ENCODE data around the gene EIF4E.

Gene EIF4E

DNA sequence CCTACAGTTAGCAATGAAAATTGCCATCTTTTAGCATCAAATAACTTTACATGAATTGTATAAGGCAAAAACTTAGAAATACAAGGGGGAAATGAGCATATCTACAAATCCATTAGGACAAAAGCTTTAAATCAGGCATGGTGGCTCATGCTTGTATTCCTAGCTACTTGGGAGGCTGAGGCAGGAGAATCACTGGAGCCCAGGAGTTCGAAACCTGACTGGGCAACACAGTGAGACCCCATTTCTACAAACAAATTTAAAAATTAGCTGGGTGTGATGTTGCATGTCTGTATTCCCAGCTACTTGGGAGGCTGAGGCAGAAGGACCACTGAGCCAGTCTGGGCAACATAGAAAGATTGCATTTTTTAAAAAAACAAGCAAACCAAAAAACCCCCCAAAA, 61.3 kb downstream of the EIF4E start:
- DNase-seq (ENCODE audit: low spot score): no peak
- ChIA-PET CTCF (interaction anchor here (0.6 kb wide), 1 partner anchor 167 kb away, joined by 6 read pairs; no protein-coding TSS in a partner anchor), POLR2A (ENCODE audit: low non-redundant PET) (no interaction called here)
- TF ChIP-seq, protein P1, sequence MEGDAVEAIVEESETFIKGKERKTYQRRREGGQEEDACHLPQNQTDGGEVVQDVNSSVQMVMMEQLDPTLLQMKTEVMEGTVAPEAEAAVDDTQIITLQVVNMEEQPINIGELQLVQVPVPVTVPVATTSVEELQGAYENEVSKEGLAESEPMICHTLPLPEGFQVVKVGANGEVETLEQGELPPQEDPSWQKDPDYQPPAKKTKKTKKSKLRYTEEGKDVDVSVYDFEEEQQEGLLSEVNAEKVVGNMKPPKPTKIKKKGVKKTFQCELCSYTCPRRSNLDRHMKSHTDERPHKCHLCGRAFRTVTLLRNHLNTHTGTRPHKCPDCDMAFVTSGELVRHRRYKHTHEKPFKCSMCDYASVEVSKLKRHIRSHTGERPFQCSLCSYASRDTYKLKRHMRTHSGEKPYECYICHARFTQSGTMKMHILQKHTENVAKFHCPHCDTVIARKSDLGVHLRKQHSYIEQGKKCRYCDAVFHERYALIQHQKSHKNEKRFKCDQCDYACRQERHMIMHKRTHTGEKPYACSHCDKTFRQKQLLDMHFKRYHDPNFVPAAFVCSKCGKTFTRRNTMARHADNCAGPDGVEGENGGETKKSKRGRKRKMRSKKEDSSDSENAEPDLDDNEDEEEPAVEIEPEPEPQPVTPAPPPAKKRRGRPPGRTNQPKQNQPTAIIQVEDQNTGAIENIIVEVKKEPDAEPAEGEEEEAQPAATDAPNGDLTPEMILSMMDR (conservative IDR thresholded peaks at IDR 0.05; ENCODE audit: low read depth): no peak
- H3K27ac ChIP-seq: no peak overlapping the region

DNA sequence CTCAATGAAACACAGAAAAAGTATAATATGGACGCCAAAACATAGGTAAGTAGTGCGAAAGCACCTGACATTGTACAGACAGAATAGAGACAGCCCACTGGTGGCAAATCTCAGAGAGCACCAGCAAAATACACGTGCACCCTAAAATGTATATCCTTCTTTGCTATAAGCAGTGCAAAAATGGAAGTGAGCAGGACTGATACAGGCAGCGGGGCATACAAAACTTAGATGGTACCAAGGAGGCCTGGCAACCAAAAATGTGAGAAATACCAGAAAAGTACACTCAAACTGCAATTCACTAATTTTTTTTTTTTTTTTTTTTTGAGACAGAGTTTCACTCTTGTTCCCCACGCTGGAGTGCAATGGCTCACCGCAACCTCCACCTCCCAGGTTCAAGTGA, 63.9 kb downstream of the EIF4E start:
- TF ChIP-seq, protein P1 (conservative IDR thresholded peaks at IDR 0.05; ENCODE audit: low read depth): no peak
- H3K27ac ChIP-seq: no peak overlapping the region
- POLR2A ChIA-PET (ENCODE audit: low non-redundant PET): no interaction called here
- no peak for DNase-seq (ENCODE audit: low spot score)
- CTCF ChIA-PET: no interaction called here

DNA sequence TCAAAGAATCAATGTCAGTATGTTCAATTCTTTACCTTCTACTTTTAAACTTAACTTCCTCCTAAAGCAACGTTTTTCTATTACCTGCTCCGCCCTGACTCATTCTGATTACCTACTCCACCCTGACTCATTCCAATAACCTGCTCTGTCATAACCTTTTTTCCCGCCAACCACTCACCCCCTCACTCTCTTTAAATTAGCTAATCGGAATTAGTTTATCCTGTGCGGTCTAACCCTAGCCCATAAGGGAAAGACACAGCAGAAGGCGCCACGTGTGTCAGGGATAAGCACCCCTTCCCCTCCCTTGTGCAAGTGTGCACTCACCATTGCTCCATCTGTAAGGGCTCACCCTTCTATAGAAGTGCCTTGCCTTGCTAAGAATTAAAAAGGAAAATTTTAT, 64.4 kb downstream of the EIF4E start:
- CTCF ChIA-PET: no interaction called here
- H3K27ac ChIP-seq: no peak overlapping the region
- POLR2A ChIA-PET (ENCODE audit: low non-redundant PET): no interaction called here
- no peak for DNase-seq (ENCODE audit: low spot score)
- TF ChIP-seq, protein P1 (conservative IDR thresholded peaks at IDR 0.05; ENCODE audit: low read depth): no peak

DNA sequence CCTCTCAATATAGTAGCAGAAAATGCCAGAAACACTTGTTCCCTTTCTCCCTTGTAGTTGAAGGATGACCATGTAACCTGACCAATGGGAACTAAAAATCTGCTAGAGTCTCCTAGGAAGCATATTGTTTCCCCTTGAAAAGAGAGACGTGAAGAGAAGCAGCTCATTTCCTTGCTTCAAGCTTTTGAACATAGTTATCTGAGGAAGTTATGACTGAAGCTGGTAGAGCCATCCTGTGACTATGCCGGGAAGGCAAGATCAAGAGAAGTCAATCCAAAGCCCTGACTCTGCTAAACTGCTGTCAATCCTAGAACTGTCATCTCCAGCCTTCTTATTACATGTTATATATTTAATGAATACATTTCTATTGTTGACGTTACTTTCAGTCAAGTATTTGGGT, 66.6 kb downstream of the EIF4E start:
- POLR2A ChIA-PET (ENCODE audit: low non-redundant PET): no interaction called here
- CTCF ChIA-PET: interaction anchor here (0.7 kb wide), 1 partner anchor 915 kb away, joined by 4 read pairs; no protein-coding TSS in a partner anchor
- TF ChIP-seq, protein P1 (conservative IDR thresholded peaks at IDR 0.05; ENCODE audit: low read depth): no peak
- no peak overlapping the region for H3K27ac ChIP-seq
- no peak for DNase-seq (ENCODE audit: low spot score)

DNA sequence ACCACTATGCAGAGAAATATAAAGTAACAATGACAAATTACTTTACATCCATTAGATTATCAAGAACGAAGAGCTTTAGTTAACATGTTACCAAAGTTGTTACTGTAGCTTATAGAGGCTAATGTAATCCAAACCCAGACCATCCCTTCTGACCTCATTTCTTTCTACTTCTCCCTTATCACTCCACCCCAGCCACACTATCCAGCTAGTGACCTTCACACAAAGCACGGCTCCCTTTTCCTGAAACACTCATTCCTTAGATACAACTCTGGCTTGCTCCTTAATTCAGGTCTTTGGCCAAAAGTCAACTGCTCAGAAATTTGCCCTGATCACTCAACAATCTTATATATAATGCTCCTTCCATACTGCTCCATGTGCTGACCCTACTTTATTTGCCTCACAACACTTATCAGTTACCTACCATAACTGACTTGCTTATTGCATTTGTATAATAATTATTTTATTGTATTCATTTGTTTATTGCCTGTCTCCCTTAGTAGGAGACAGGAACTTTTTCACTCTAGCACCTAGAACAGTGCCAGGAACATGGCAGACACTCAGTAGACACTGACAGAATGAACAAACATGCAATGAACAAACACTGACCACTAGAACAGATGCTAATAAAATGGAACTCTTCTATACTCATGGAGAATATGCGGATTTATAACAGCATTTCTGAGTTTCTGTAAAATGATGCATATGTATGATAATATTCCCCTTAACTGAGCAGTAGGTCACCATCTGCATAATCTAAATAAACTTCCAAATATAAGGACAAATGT, 67.6 kb downstream of the EIF4E start:
- TF ChIP-seq, protein P1 (conservative IDR thresholded peaks at IDR 0.05; ENCODE audit: low read depth): no peak
- CTCF ChIA-PET: interaction anchor here (0.6 kb wide), 1 partner anchor 152 kb away, joined by 3 read pairs; no protein-coding TSS in a partner anchor
- no peak overlapping the region for H3K27ac ChIP-seq
- DNase-seq (ENCODE audit: low spot score): no peak
- POLR2A ChIA-PET (ENCODE audit: low non-redundant PET): no interaction called here

DNA sequence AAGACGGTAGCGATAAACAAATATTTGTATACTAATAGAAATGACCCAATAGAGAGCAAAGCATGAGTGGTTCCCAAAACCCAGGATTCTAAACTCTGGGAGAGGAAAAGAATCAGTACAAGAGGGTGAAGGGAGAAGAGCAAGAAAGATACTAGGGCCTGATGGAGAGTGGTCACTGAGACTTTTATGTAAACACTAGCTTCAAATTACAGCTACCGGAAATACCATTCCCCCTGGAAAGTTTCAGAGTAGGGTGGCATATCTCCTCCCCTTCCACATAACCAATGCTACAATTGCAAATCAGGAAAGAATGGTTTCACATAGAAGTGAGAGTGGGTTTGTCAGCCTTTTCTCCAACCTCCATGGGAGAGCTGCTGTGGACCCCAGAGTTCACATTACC, 77.1 kb downstream of the EIF4E start:
- no peak for DNase-seq (ENCODE audit: low spot score)
- ChIA-PET POLR2A (ENCODE audit: low non-redundant PET) (no interaction called here), CTCF (no interaction called here)
- TF ChIP-seq, protein P1 (conservative IDR thresholded peaks at IDR 0.05; ENCODE audit: low read depth): no peak
- H3K27ac ChIP-seq: no peak overlapping the region
